Eye (tissue), 1 donor: ENCODE measurements around the gene LRRC14B.
A peak's percentile ranks its signal among the peaks of the same experiment; 100 is the strongest.

Experiments used
- DNase-seq: peaks from one replicate; pipeline ENCODE4 v3.0.0-alpha.2; 2015

LRRC14B gene

GRCh38 chr5:176296-176823 lies 14.9 kb upstream of the LRRC14B start:
- DNase-seq: no peak

GRCh38 chr5:178110-178509 lies 13.2 kb upstream of the LRRC14B start:
- no peak for DNase-seq

GRCh38 chr5:179401-179800 lies 11.9 kb upstream of the LRRC14B start:
- DNase-seq: no peak

GRCh38 chr5:180286-180918 lies 10.9 kb upstream of the LRRC14B start:
- DNase-seq: no peak

DNA sequence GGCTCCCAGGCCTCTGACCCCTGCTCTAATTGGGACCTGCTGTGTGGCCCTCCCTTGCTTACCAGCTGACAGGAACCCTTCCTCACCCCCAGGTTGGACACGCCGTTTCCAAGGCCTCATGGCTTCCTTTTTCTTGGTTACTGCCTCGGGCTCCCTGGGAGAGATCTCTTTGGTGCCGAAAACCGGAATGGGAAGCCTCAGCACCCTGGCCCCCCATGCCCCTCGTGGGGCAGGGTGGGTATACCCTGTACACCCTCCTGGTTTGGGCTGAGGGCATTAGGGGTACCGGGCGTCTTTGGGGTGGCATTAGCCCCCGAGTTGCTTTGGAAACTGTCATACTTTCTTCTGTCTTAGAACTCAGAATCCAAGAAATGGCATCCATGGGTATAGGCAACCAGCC lies 10.1 kb upstream of the LRRC14B start:
- no peak for DNase-seq

GRCh38 chr5:181566-181965 lies 9.7 kb upstream of the LRRC14B start:
- DNase-seq: no peak

- no peak for DNase-seq
These were observed 9.2 kb upstream of the LRRC14B start for GRCh38 chr5:182126-182525.

DNA sequence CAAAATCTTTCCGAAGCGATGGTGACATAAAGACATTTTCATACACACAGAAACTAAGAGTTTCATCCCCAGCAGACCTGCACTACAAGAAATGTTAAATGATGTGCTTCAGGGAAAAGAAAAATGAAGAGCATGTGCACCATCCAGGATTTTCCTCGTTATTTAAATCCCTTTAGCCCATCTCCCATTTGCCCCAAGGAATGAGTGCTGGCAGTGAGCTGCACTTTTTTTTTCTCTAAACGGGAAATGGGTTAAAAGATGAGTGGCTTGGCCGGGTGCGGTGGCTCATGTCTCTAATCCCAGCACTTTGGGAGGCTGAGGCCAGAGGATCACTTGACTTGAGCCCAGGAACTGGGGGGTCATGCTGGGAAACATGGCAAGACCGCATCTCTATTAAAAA lies 6.8 kb upstream of the LRRC14B start:
- DNase-seq: no peak

GRCh38 chr5:185095-186070 lies 5.9 kb upstream of the LRRC14B start:
- DNase-seq: no peak

DNA sequence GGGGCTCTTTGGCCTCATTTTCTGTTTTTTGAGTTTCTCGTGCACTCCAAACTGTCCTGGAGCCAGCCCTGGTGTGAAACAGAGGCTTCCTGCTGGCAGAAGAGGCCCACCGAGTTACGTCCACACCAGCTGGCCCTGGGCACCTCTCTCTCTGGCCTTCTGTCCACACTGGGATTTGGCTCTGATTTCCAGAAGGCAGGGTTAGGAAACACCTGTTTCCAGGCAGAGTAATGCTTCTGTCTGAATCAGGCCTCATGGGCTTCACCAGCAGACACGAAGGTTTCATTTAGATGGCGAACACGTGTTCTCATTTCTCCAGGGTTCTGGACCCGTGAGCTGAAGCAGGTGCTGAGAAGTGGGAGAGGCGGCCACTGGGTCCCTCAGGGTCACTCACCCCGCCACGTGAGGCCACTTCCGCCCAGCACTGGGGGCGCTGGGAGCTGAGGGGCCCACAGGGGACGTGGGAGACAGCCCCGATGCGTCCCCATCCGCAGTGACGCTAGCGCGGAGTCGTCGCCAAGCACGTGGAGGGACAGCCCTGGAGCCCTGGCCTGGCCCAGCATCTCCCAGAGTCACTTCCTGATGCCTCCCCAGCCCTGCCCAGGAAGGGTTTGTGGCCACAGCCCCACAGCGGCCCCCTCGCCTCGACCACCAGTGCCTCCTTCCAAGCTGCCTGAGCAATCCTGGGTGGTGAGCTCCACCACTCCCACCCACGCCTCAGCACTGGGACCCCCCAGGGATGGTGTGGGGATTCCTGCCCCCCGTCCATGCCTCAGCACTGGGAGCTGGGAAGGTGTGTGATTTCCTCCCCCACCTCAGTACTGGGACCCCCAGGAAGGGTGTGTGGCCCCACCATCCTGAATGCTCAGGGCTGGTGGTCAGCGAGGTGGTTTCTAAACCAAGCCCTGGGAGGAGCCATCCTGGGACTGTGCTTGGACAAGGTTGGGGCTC lies 4.9 kb upstream of the LRRC14B start:
- DNase-seq: no peak

DNA sequence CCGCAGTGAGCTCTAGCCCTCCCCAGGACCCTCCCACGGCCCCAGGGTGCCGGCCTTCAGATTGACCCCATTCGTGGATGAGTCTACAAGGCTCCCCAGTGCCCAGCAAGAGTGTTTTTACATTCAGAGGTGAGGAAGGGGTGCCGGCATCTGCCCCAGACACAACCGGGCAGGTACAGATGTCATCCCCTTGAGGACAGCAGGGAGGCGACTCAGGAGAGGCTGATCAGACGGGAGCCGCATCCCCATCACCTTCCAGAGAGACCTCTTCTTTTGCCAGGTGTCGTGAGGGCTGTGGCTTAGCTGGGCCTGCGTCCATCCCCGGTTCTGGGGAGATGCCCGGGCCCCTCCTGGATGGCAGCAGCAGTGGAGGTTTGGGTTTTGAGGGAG lies 4.3 kb upstream of the LRRC14B start:
- no peak for DNase-seq

- DNase-seq: no peak
These were observed 3.5 kb upstream of the LRRC14B start for GRCh38 chr5:187617-188451.

- peak; percentile 96 for DNase-seq
These were observed 2.5 kb upstream of the LRRC14B start for GRCh38 chr5:188488-189481.

DNA sequence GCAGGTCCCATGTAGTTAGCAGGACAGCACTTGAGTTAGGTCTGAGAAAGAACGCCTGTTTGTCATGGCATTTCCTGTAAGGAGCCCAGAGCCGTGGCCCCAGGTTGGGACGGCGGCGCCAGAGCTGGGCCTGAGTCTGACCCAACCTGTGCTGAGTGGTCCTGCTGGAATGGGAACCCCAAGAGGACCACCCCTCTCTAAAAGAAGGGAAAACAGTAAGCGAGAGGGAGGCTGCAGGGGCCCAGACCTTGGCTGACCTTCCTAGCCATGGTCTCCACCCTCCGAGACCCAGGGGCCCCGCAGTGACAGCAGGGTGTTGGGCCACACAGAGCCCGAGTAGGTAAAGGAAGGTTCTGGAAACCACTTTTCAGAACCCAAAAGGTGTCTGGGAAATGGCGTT lies 1.8 kb upstream of the LRRC14B start:
- DNase-seq: no peak

- DNase-seq: peak; percentile 16
These were observed 1.3 kb upstream of the LRRC14B start for GRCh38 chr5:189976-190365.

DNA sequence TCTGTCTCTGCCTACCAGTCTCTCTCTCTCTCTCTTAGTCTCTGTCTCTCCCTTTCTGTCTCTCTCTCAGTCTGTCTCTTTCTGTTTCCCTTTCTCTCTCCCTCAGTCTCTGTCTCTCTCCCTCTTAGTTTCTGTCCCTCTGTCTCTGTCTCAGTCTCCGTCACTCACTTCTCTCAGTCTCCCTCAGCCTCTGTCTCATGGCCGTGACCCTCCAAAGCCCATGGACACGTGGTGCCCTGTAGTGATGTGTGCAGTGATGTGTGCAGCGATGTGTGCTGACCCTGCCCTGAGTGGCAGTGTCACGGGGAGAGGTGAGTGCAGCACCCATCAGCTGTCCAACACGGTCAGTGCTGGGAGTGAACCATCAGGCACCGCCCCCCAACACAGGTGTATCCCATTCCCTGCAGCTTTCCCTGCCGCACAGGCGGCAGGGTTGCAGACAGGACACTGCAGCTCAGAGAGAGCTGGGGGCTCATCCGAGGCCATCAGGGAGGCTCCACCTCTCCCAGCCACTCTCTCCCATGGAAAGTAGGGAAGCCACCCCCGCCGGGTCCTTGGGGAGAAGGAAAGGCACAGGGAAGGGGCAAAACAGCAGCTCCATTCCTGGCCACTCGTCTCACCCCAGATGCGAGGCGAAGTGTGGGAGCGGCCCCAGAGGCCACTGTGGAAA lies 794 bp upstream of the LRRC14B start:
- peak; percentile 68 for DNase-seq

DNA sequence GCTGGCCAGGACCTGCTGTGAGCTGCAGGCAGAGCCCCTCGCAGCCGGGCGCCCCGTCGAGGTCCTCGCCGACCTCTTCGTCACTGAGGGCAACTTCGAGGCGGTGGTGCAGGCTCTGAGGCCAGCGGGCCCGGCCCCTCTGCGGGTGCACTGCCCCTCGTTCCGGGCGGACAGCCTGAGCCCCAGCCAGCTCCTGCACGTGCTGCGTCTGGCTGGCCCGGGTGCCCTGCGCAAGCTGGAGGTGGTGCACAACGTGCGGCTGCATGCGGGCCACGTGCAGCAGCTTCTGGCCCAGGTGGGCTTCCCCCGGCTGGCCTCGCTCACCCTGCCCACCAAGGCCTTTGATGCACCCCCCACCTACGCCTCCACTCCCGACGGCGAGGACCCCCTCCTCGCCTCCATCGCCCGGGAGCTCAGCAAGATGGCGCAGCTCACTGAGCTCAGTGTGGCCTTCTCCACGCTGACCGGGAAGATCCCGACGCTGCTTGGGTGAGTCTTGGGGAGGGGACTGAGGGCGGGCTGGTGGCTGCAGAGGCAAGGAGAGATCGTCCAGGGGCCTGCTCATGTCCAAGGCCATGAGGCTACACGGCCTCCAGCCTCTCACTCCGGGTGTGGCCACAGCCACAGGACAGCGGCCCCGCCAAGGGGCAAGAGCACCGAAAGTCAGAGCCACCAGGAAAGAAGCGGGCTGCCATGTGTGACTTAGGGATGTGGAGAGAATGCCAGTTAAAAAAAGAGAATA lies 825 bp downstream of the LRRC14B start:
- DNase-seq: no peak

- no peak for DNase-seq
These were observed 1.3 kb downstream of the LRRC14B start for GRCh38 chr5:192691-192969.
